Gastroesophageal sphincter (tissue), 3 donors: ENCODE results near the gene ECM1.
A peak's percentile ranks its signal among the peaks of the same experiment; 100 is the strongest.

ENCODE experiments used
- POLR2A ChIP-seq, 2 donors: fragments of 450-650 bp; IDR thresholded peaks; one replicate each; pipeline ENCODE4 v1.6.1; 2017; ENCODE audit warnings: antibody characterized with exemption in 2 of 2, mild to moderate bottlenecking in 2 of 2, moderate library complexity in 1 of 2
- POLR2AphosphoS5 ChIP-seq: sonication (generic); formaldehyde crosslinking; IDR thresholded peaks from one replicate; pipeline ENCODE4 v1.6.1; 2017; ENCODE audit warnings: antibody characterized with exemption
- TF ChIP-seq, protein P1 (sequence below), 4 experiments: fragments of 200-600 bp in 2 of 4; fragments of 450-650 bp in 2 of 4; sonication (generic) in 1 of 4; IDR thresholded peaks; one replicate each; pipeline ENCODE4 v1.5.1; 2017 to 2019; ENCODE audit warnings: antibody characterized with exemption in 4 of 4, mild to moderate bottlenecking in 2 of 4, moderate library complexity in 2 of 4

DNA sequence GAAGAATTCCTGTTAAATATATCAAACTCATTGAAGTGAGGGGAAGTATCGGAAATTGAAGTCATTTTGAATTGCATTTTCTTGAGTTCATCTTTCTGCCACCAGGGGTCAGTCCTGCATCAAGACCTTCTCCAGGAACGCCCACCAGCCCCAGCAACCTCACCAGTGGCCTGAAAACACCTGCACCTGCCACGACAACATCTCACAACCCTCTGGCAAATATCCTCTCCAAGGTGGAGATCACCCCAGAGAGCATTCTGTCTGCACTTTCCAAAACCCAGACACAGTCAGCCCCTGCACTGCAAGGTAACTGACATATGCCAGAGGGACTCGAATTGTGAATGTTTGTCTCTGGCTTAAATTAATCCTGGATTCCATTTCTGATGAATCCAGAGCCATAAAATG is 43.5 kb upstream of the ECM1 start:
- TF ChIP-seq, protein P1, sequence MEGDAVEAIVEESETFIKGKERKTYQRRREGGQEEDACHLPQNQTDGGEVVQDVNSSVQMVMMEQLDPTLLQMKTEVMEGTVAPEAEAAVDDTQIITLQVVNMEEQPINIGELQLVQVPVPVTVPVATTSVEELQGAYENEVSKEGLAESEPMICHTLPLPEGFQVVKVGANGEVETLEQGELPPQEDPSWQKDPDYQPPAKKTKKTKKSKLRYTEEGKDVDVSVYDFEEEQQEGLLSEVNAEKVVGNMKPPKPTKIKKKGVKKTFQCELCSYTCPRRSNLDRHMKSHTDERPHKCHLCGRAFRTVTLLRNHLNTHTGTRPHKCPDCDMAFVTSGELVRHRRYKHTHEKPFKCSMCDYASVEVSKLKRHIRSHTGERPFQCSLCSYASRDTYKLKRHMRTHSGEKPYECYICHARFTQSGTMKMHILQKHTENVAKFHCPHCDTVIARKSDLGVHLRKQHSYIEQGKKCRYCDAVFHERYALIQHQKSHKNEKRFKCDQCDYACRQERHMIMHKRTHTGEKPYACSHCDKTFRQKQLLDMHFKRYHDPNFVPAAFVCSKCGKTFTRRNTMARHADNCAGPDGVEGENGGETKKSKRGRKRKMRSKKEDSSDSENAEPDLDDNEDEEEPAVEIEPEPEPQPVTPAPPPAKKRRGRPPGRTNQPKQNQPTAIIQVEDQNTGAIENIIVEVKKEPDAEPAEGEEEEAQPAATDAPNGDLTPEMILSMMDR (IDR thresholded peaks at IDR 0.05): peak; percentile 81 to 83 (median 81)
- TF ChIP-seq POLR2AphosphoS5 (no peak), POLR2A (IDR thresholded peaks at IDR 0.05) (no peak)
